Measurements from ENCODE around the gene CFH.

DNA sequence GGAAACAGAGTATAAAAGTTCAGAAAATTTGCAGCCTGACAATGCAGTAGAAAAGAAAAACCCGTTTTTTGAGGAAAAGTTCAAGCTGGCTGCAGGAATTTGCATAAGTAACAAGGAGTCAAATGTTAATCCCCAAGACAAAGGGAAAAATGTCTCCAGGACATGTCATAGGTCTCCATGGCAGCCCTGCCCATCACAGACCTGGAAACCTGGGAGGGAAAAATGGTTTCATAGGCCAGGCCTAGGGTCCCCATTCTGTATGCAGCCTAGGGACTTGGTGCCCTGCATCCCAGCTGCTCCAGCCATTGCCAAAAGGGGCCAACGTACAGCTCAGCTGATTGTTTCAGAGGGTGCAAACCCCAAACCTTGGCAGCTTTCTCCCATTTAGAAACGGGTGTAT lies 40.0 kb upstream of the CFH start:
- TF ChIP-seq FOXP2 (optimal IDR thresholded peaks at IDR 0.05; ENCODE audit: control extremely low read depth, extremely low read length, insufficient read depth): no peak
- no peak for TF ChIP-seq POLR2AphosphoS5 (IDR thresholded peaks at IDR 0.05; ENCODE audit: borderline replicate concordance, low read depth, low read length)
- no peak for TF ChIP-seq EZH2 (IDR thresholded peaks at IDR 0.05)
